ENCODE results near the gene LMNB1. TPM values are rescaled to one million over a fixed set of nuclear protein-coding genes. Genes with fewer than 3 reads are reported as not detected.

The LMNB1 gene
- total and polyA plus RNA-seq, 2 experiments from 2014 or later = 20.1 to 269 TPM

GRCh38 chr5:126752081-126752785 lies 24.7 kb upstream of the LMNB1 start:
- peaks cover 7% of the 10 kb centered on the region for H3K27me3 Mint-ChIP-seq (ENCODE audit: insufficient read depth, low read depth, poor library complexity)
- H3K36me3 ChIP-seq (ENCODE audit: insufficient read depth) = no peaks in the 10 kb centered on the region

GRCh38 chr5:126753227-126753626 lies 23.7 kb upstream of the LMNB1 start:
- H3K9me3 Mint-ChIP-seq = no peaks in the 10 kb centered on the region; the same call in 2 of the 3 replicates
- 0 out of 2 replicates have a peak, but pooled peaks cover 4% of the 10 kb centered on the region for H3F3A ChIP-seq (replicated peaks; ENCODE audit: low read depth)

More at GRCh38 chr5:126752081-126752785, 24.7 kb upstream of the LMNB1 start:
- Histone ChIP-seq H3K4me3 (no peak overlapping the region), H3F3A (replicated peaks; ENCODE audit: low read depth) (0 out of 2 replicates have a peak, but pooled peaks cover 4% of the 10 kb centered on the region), H3K27ac (ENCODE audit: low read depth) (no peak overlapping the region), H3K9me2 (ENCODE audit: insufficient read depth) (no peaks in the 10 kb centered on the region), H3K4me1 (ENCODE audit: insufficient read depth) (peaks cover 32% of the 10 kb centered on the region), H3K4me2 (no peak overlapping the region), H2AFZ (no peak overlapping the region), H4K20me1 (replicated peaks; ENCODE audit: insufficient read depth) (no peaks in the 10 kb centered on the region), H3K79me2 (replicated peaks; ENCODE audit: insufficient read depth) (no peaks in the 10 kb centered on the region), H3K27me3 (ENCODE audit: insufficient read depth) (no peaks in the 10 kb centered on the region)
- ATAC-seq = no peak
- peaks cover 25% of the 10 kb centered on the region for H3K4me1 Mint-ChIP-seq
- H3K9me3 Mint-ChIP-seq = no peaks in the 10 kb centered on the region; the same call in 2 of the 3 replicates
- DNase-seq (ENCODE audit: low spot score) = no peak
- no peak overlapping the region for H3K4me3 Mint-ChIP-seq
- no peak overlapping the region for H3K27ac Mint-ChIP-seq
- TF ChIP-seq ZNF331 (CRISPR knock-in tag; IDR thresholded peaks at IDR 0.05; ENCODE audit: low read depth) (no peak), POLR2AphosphoS5 (IDR thresholded peaks at IDR 0.05; ENCODE audit: low read depth) (no peak), CTCF (conservative IDR thresholded peaks at IDR 0.05; ENCODE audit: low read depth in 2 of 2) (no peak), EZH2 (IDR thresholded peaks at IDR 0.05; ENCODE audit: low read depth, unreplicated experiment) (no peak), STAT1 (IDR thresholded peaks at IDR 0.05; ENCODE audit: unreplicated experiment) (no peak), CREB1 (CRISPR knock-in tag; IDR thresholded peaks at IDR 0.05; ENCODE audit: low read depth) (no peak), JUNB (IDR thresholded peaks at IDR 0.05; ENCODE audit: unreplicated experiment) (no peak), NANOG (IDR thresholded peaks at IDR 0.05; ENCODE audit: borderline replicate concordance) (no peak), EZH2phosphoT487 (IDR thresholded peaks at IDR 0.05; ENCODE audit: unreplicated experiment) (no peak)
- no peaks in the 10 kb centered on the region for H3K36me3 Mint-ChIP-seq (ENCODE audit: low read depth)

More at GRCh38 chr5:126753227-126753626, 23.7 kb upstream of the LMNB1 start:
- no peak overlapping the region for H3K4me3 ChIP-seq
- H3K36me3 ChIP-seq (ENCODE audit: insufficient read depth) = no peaks in the 10 kb centered on the region
- H4K20me1 ChIP-seq (replicated peaks; ENCODE audit: insufficient read depth) = no peaks in the 10 kb centered on the region
- H3K4me2 ChIP-seq = no peak overlapping the region
- no peaks in the 10 kb centered on the region for H3K79me2 ChIP-seq (replicated peaks; ENCODE audit: insufficient read depth)
- H2AFZ ChIP-seq = no peak overlapping the region
- DNase-seq (ENCODE audit: low spot score) (no peak), ATAC-seq (no peak)
- no peaks in the 10 kb centered on the region for H3K9me2 ChIP-seq (ENCODE audit: insufficient read depth)
- H3K4me1 ChIP-seq (ENCODE audit: insufficient read depth) = peaks cover 27% of the 10 kb centered on the region
- Mint-ChIP-seq H3K27ac (no peak overlapping the region), H3K4me1 (peaks cover 21% of the 10 kb centered on the region), H3K27me3 (ENCODE audit: insufficient read depth, low read depth, poor library complexity) (peaks cover 1% of the 10 kb centered on the region), H3K4me3 (no peak overlapping the region), H3K36me3 (ENCODE audit: low read depth) (no peaks in the 10 kb centered on the region)
- TF ChIP-seq ZNF331 (CRISPR knock-in tag; IDR thresholded peaks at IDR 0.05; ENCODE audit: low read depth) (no peak), REST (IDR thresholded peaks at IDR 0.05; ENCODE audit: unreplicated experiment) (no peak), CREB1 (CRISPR knock-in tag; IDR thresholded peaks at IDR 0.05; ENCODE audit: low read depth) (no peak), NANOG (IDR thresholded peaks at IDR 0.05; ENCODE audit: borderline replicate concordance) (no peak), CTCF (conservative IDR thresholded peaks at IDR 0.05; ENCODE audit: low read depth in 2 of 2) (no peak)
- H3K27ac ChIP-seq (ENCODE audit: low read depth) = no peak overlapping the region
- no peaks in the 10 kb centered on the region for H3K27me3 ChIP-seq (ENCODE audit: insufficient read depth)

Data from GM23338 (cell line).